ENCODE results near the gene RDH11.
A peak's percentile ranks its signal among the peaks of the same experiment; 100 is the strongest.
"Not testable (repeated sequence)": the region's sequence is repeated elsewhere in the genome, so short reads cannot be mapped to it uniquely, and the experiment has no call there.

Gene RDH11

DNA sequence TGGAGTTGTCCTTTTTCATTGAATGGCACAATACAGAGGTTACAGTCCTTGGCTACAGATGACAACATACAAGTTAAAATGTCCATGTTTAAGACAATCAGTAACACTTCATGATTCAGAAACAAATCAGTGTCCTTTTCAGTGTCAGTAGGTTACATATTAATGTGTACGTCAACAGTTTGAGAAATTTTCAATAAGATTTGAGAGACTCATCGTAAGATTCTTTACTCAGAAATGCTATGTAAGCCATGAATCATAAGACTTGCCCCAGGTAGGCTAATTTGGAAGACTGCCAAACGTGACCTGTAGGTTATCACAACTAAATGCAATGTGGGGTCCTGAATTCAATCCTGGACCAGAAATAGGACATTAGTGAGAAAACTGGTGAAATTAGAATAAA is 9.6 kb upstream of the RDH11 start:
- Histone ChIP-seq H3K4me3 (ENCODE audit: low read length) (no peak overlapping the region), H3K9me3 (replicated peaks; ENCODE audit: insufficient read depth, low read length) (no peaks in the 10 kb centered on the region), H2AFZ (ENCODE audit: low read length) (no peak overlapping the region), H4K20me1 (ENCODE audit: insufficient read depth, low read length) (no peaks in the 10 kb centered on the region), H3K9ac (ENCODE audit: low read length) (no peak overlapping the region), H3K27me3 (replicated peaks; ENCODE audit: insufficient read depth, low read length) (no peaks in the 10 kb centered on the region), H3K27ac (ENCODE audit: low read length) (no peak overlapping the region), H3F3A (ENCODE audit: insufficient read depth, low read length) (no peaks in the 10 kb centered on the region), H3K9me2 (replicated peaks; ENCODE audit: insufficient read depth, low read length) (no peaks in the 10 kb centered on the region), H3K36me3 (replicated peaks; ENCODE audit: insufficient read depth, low read length) (no peaks in the 10 kb centered on the region), H3K4me1 (ENCODE audit: low read length) (no peaks in the 10 kb centered on the region), H3K4me2 (ENCODE audit: low read depth, low read length) (no peak overlapping the region), H3K79me2 (ENCODE audit: low read length) (no peaks in the 10 kb centered on the region)
- no peak for DNase-seq
- TF ChIP-seq EZH2 (optimal IDR thresholded peaks at IDR 0.05; ENCODE audit: low read depth, low read length) (no peak), EZH2phosphoT487 (IDR thresholded peaks at IDR 0.05; ENCODE audit: low read length) (no peak)
- TF ChIP-seq, protein P1, sequence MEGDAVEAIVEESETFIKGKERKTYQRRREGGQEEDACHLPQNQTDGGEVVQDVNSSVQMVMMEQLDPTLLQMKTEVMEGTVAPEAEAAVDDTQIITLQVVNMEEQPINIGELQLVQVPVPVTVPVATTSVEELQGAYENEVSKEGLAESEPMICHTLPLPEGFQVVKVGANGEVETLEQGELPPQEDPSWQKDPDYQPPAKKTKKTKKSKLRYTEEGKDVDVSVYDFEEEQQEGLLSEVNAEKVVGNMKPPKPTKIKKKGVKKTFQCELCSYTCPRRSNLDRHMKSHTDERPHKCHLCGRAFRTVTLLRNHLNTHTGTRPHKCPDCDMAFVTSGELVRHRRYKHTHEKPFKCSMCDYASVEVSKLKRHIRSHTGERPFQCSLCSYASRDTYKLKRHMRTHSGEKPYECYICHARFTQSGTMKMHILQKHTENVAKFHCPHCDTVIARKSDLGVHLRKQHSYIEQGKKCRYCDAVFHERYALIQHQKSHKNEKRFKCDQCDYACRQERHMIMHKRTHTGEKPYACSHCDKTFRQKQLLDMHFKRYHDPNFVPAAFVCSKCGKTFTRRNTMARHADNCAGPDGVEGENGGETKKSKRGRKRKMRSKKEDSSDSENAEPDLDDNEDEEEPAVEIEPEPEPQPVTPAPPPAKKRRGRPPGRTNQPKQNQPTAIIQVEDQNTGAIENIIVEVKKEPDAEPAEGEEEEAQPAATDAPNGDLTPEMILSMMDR (IDR thresholded peaks at IDR 0.05; ENCODE audit: low read length): no peak

DNA sequence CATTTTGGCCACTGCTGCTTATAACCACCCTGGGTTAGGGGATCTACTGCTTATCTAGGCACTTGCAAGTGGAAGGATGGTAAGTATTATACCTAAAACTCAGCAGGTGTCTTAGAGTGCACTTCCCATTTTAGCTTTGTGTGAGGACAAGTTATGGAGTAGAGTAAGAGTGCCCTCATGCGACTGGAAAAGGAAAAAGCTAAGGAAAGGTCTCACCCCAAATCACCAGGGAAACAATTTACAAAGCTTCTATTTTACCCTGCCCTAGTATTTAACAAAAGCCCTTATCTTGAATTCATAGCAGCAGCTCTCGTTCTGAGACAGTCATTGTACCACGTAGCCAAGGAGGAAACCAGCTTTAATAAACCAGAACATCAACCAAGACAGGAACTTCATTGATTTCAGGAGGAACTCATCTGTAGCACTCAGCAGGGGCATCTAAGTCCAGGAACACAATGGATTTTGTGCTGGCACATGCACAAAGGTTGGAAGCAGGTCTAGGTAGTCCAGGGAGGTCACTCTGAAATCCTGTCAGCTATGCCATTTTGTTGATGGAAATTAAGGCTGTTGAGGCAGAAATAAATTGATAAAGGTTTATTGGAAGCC is 9.0 kb upstream of the RDH11 start:
- H3K9me2 ChIP-seq (replicated peaks; ENCODE audit: insufficient read depth, low read length): no peaks in the 10 kb centered on the region
- no peaks in the 10 kb centered on the region for H3K36me3 ChIP-seq (replicated peaks; ENCODE audit: insufficient read depth, low read length)
- no peaks in the 10 kb centered on the region for H3K79me2 ChIP-seq (ENCODE audit: low read length)
- no peak overlapping the region for H3K4me3 ChIP-seq (ENCODE audit: low read length)
- peak; percentile 47 for DNase-seq
- no peak overlapping the region for H3K9ac ChIP-seq (ENCODE audit: low read length)
- H3F3A ChIP-seq (ENCODE audit: insufficient read depth, low read length): no peaks in the 10 kb centered on the region
- H3K27me3 ChIP-seq (replicated peaks; ENCODE audit: insufficient read depth, low read length): no peaks in the 10 kb centered on the region
- H3K4me1 ChIP-seq (ENCODE audit: low read length): no peaks in the 10 kb centered on the region
- no peak overlapping the region for H3K27ac ChIP-seq (ENCODE audit: low read length)
- H2AFZ ChIP-seq (ENCODE audit: low read length): no peak overlapping the region
- TF ChIP-seq, protein P1 (IDR thresholded peaks at IDR 0.05; ENCODE audit: low read length): peak; percentile 52
- TF ChIP-seq EZH2phosphoT487 (IDR thresholded peaks at IDR 0.05; ENCODE audit: low read length) (no peak), EZH2 (optimal IDR thresholded peaks at IDR 0.05; ENCODE audit: low read depth, low read length) (no peak)
- no peak overlapping the region for H3K4me2 ChIP-seq (ENCODE audit: low read depth, low read length)
- H4K20me1 ChIP-seq (ENCODE audit: insufficient read depth, low read length): no peaks in the 10 kb centered on the region
- H3K9me3 ChIP-seq (replicated peaks; ENCODE audit: insufficient read depth, low read length): no peaks in the 10 kb centered on the region

DNA sequence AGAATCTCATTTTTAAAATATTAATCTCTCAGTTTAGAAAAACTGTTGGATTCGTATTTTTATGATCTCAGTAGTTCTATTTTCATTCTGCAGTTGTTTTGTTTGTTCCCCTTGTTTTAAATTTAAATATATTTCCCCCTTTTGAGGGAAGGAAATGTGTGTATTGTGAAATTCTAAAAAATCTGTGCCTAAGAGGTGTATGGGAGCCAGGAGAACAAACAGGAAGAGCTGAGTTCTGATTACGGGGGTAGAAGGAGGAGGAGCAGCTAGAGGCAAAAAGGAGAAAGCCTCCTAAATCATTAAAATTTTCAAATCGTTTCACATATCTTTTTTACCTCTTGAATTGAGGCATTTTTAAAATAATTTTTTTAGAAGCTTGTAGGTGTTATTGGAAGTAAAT is 8.4 kb upstream of the RDH11 start:
- no peak overlapping the region for H2AFZ ChIP-seq (ENCODE audit: low read length)
- no peak for DNase-seq
- no peak overlapping the region for H3K27ac ChIP-seq (ENCODE audit: low read length)
- no peaks in the 10 kb centered on the region for H3K36me3 ChIP-seq (replicated peaks; ENCODE audit: insufficient read depth, low read length)
- no peak overlapping the region for H3K9ac ChIP-seq (ENCODE audit: low read length)
- no peaks in the 10 kb centered on the region for H3K79me2 ChIP-seq (ENCODE audit: low read length)
- H3K9me2 ChIP-seq (replicated peaks; ENCODE audit: insufficient read depth, low read length): no peaks in the 10 kb centered on the region
- H3K27me3 ChIP-seq (replicated peaks; ENCODE audit: insufficient read depth, low read length): no peaks in the 10 kb centered on the region
- no peaks in the 10 kb centered on the region for H3F3A ChIP-seq (ENCODE audit: insufficient read depth, low read length)
- H3K4me3 ChIP-seq (ENCODE audit: low read length): no peak overlapping the region
- no peaks in the 10 kb centered on the region for H4K20me1 ChIP-seq (ENCODE audit: insufficient read depth, low read length)
- no peak overlapping the region for H3K4me2 ChIP-seq (ENCODE audit: low read depth, low read length)
- TF ChIP-seq EZH2 (optimal IDR thresholded peaks at IDR 0.05; ENCODE audit: low read depth, low read length) (no peak), EZH2phosphoT487 (IDR thresholded peaks at IDR 0.05; ENCODE audit: low read length) (no peak)
- TF ChIP-seq, protein P1 (IDR thresholded peaks at IDR 0.05; ENCODE audit: low read length): no peak
- H3K9me3 ChIP-seq (replicated peaks; ENCODE audit: insufficient read depth, low read length): no peaks in the 10 kb centered on the region
- no peaks in the 10 kb centered on the region for H3K4me1 ChIP-seq (ENCODE audit: low read length)

DNA sequence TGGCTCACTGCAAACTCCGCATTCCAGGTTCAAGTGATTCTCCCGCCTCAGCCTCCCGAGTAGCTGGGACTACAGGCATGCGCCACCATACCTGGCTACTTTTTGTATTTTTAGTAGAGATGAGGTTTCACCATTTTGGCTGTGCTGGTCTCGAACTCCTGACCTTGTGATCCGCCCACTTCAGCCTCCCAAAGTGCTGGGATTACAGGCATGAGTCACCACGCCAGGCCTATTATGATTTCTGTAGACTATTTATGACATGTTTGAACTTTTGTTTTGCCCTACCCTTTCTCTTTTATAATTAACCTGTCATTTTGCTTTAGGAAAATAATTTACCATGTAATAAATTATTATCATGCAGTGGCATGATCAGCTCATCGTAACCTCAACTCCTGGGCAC is 5.9 kb upstream of the RDH11 start, which contains the start of gene RDH12:
RDH12 (plus strand) TSS at position 395 of the 400 bp plus-strand sequence. CDS start 20,757 bp downstream, outside the sequence.
- not testable (repeated sequence) for H3K27ac ChIP-seq (ENCODE audit: low read length); H3K9me3 ChIP-seq (replicated peaks; ENCODE audit: insufficient read depth, low read length); H3K4me1 ChIP-seq (ENCODE audit: low read length); H2AFZ ChIP-seq (ENCODE audit: low read length); H3K79me2 ChIP-seq (ENCODE audit: low read length); H4K20me1 ChIP-seq (ENCODE audit: insufficient read depth, low read length); H3K4me3 ChIP-seq (ENCODE audit: low read length); H3K9me2 ChIP-seq (replicated peaks; ENCODE audit: insufficient read depth, low read length); H3K27me3 ChIP-seq (replicated peaks; ENCODE audit: insufficient read depth, low read length); H3K9ac ChIP-seq (ENCODE audit: low read length); H3K4me2 ChIP-seq (ENCODE audit: low read depth, low read length); H3F3A ChIP-seq (ENCODE audit: insufficient read depth, low read length); DNase-seq; H3K36me3 ChIP-seq (replicated peaks; ENCODE audit: insufficient read depth, low read length)
